ENCODE measurements around the gene CARTPT.

The CARTPT gene

DNA sequence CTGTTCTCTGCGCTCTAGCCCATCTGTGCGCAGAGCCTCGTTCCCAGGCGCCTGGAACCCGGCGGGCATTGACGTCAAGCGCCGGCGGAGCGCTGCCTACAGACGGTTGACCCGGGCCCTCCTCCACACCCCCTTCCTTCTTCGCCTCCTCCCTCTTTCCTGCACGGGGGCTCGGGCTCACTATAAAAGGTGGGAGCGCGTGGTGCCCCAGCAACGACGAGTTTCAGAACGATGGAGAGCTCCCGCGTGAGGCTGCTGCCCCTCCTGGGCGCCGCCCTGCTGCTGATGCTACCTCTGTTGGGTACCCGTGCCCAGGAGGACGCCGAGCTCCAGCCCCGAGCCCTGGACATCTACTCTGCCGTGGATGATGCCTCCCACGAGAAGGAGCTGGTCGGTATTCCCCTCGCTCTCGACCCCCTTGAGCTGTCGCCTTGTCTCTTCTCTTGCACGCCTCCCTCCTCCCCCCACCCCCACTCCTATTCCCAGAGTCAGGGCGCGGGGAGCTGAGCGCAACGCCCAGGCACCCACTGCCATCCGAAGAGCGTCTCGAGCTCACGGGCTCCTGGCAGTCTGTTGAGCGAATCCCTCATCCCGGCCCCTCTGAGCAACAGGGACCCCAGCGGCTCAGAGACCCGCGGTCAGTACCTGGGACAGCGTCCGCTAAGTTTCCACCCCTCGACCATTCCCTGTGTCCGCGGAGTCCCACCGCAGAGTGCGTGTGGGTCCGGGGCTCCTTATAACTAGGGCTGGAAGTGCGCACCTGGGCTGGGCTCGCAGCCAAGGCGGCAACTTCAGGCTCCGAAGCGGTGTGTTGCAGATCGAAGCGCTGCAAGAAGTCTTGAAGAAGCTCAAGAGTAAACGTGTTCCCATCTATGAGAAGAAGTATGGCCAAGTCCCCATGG lies at the start of gene CARTPT:
TSS of gene CARTPT (plus strand) at position 213 of the 902 bp plus-strand sequence. CDS start at position 232, 19 bp downstream.
- no peak for DNase-seq
- in situ Hi-C loops (cut with HindIII; ENCODE audit: low pct_ligation_motif_present, low pct_unique_long_range_greater_than_20kb, low sequenced_read_pairs): no loop called here

- no peak for DNase-seq
- in situ Hi-C loops (cut with HindIII; ENCODE audit: low pct_ligation_motif_present, low pct_unique_long_range_greater_than_20kb, low sequenced_read_pairs): no loop called here
Observed at GRCh38 chr5:71677977-71678376, 41.1 kb upstream of the CARTPT start.

DNA sequence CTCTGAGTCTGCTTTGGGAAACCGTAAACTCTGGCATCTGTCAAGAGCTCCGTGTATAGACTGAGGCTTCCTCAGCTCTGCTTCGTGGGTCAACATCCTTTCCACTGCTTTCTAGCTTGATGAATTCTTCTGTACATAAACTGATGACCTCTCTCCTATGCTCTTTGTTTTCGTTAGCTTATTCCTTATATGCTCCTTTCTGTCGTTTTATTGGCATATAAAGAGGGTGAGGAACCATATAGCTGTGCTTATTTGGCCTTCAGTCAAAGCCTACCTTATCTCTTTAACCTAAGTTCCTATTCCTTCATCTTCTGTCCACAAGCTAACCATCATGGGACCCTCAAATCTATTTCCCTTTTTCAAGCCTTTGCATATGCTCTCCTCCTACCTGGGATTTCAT lies 39.4 kb upstream of the CARTPT start:
- in situ Hi-C loops (cut with HindIII; ENCODE audit: low pct_ligation_motif_present, low pct_unique_long_range_greater_than_20kb, low sequenced_read_pairs): no loop called here
- no peak for DNase-seq

- in situ Hi-C loops (cut with HindIII; ENCODE audit: low pct_ligation_motif_present, low pct_unique_long_range_greater_than_20kb, low sequenced_read_pairs): no loop called here
- DNase-seq: no peak
Observed at GRCh38 chr5:71680510-71680909, 38.6 kb upstream of the CARTPT start.

DNA sequence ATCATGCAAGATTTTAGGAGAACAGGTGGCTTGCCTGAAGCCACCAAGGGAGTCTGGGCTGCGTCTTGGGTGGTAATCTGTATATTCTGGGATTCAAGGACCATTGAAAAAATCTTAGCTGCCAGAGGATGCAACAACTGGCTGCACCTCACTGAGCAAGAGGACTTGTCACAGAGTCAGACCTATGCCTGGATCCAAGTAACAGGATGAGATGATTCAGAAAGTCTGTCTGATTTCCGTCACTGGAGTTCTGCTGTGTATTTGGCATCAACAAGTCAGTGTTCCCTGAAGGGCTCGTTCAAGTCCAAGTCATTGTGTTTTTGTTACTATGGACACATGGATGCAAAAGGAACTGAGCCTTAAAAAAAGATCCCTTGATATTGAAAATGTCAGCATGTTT lies 37.8 kb upstream of the CARTPT start:
- DNase-seq: no peak
- in situ Hi-C loops (cut with HindIII; ENCODE audit: low pct_ligation_motif_present, low pct_unique_long_range_greater_than_20kb, low sequenced_read_pairs): no loop called here

GRCh38 chr5:71684309-71684708 lies 34.8 kb upstream of the CARTPT start:
- in situ Hi-C loops (cut with HindIII; ENCODE audit: low pct_ligation_motif_present, low pct_unique_long_range_greater_than_20kb, low sequenced_read_pairs): no loop called here
- DNase-seq: no peak

- no peak for DNase-seq
- in situ Hi-C loops (cut with HindIII; ENCODE audit: low pct_ligation_motif_present, low pct_unique_long_range_greater_than_20kb, low sequenced_read_pairs): no loop called here
Observed at GRCh38 chr5:71693828-71694427, 25.1 kb upstream of the CARTPT start.

- DNase-seq: no peak
- in situ Hi-C loops (cut with HindIII; ENCODE audit: low pct_ligation_motif_present, low pct_unique_long_range_greater_than_20kb, low sequenced_read_pairs): no loop called here
Observed at GRCh38 chr5:71695071-71695470, 24.0 kb upstream of the CARTPT start.

DNA sequence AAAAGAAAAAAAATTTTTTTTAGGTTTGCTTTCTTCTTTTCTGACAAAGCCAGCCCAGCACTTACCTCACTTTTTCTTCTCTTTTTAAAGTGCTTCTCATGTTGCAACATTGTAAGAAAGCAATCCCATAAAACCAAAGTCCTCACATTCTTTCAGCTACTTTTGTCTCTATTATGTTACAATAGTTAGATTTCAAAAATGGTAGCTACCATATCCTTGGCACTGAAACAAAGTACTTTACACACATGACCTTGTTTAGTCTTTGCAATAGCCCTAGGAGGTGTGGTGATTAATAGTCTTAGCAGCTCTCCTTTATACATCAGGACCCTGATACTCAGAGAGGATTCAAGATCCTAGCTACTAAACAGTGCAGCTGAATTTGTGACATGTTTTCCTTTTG lies 23.5 kb upstream of the CARTPT start:
- no peak for DNase-seq
- in situ Hi-C loops (cut with HindIII; ENCODE audit: low pct_ligation_motif_present, low pct_unique_long_range_greater_than_20kb, low sequenced_read_pairs): no loop called here

- DNase-seq: no peak
- in situ Hi-C loops (cut with HindIII; ENCODE audit: low pct_ligation_motif_present, low pct_unique_long_range_greater_than_20kb, low sequenced_read_pairs): no loop called here
Observed at GRCh38 chr5:71697967-71698366, 21.1 kb upstream of the CARTPT start.

DNA sequence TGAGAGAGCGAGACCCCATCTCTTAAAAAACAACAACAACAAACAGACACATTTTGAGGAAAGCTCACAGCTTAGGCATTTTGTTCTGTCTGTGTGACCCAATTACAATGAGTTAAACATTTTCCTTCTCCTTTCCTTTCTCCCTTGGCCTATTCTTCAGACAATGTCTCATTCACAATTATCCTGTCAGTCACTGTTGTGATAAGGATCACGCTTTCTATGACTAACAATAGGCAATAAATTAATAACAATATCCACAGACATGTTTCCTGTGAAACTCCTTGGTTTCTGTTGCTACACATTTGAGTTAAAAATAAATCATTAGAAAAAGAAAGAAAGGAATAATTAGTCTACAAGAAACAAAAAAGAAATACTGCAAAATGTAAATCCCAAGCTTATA lies 19.8 kb upstream of the CARTPT start:
- in situ Hi-C loops (cut with HindIII; ENCODE audit: low pct_ligation_motif_present, low pct_unique_long_range_greater_than_20kb, low sequenced_read_pairs): no loop called here
- DNase-seq: no peak

DNA sequence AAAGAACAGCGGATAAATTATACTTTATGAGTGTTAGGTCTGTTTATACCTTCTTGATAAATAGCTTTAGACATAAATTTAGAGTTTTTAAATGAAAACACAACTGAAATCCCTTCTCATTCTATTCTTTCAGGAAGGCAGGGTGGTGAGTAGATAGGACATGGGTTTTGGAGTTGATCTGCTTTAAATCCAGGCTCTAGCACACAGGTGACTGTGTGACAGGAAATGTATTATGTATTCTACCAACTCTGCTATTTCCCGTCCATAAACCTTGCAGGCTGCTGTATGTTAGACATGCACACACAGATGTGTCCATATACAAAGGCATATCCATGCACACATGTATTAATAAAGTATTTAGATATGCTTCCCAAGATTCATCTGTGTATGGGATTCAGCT lies 19.3 kb upstream of the CARTPT start:
- no peak for DNase-seq
- in situ Hi-C loops (cut with HindIII; ENCODE audit: low pct_ligation_motif_present, low pct_unique_long_range_greater_than_20kb, low sequenced_read_pairs): no loop called here

- DNase-seq: no peak
- in situ Hi-C loops (cut with HindIII; ENCODE audit: low pct_ligation_motif_present, low pct_unique_long_range_greater_than_20kb, low sequenced_read_pairs): no loop called here
Observed at GRCh38 chr5:71700803-71701202, 18.3 kb upstream of the CARTPT start.

DNA sequence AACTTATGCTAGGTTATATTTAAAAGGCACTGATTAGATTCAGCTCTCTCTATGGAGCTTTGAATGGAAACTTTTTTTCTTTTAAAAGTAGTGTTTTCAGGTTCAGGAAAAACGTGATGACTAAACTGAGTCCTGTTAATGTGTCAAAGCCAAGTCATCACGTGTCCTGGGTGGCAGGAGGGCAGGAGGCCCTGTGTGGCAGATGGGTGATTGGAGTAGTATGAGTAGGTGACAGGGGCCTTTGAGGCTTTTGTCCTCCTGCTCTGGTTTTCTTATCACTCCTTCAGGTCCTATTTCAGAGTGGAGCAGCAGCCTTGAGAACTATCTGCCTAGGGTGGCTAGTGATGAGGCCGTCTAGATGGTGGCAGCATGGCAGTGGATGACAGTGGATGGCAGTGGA lies 17.7 kb upstream of the CARTPT start:
- in situ Hi-C loops (cut with HindIII; ENCODE audit: low pct_ligation_motif_present, low pct_unique_long_range_greater_than_20kb, low sequenced_read_pairs): no loop called here
- DNase-seq: no peak

DNA sequence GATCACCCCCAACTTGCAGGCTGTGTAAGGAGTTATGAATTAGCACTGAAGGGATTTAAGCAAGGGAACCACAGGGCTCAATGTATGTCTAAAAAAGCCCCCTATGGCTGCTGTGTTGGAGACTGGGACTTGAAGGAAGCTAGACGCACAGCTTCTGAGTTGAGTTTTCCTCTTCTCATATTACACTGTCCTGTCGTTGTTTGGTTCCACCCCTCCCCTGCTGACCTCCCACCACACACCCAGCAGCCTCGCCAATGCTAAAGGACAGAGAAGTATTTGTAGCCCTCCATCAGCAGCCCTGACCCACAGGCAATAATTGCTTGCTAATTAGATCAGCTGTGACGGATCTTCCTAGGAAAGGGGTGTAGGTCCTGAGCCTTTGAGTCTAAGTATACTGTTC lies 15.1 kb upstream of the CARTPT start:
- DNase-seq: no peak
- in situ Hi-C loops (cut with HindIII; ENCODE audit: low pct_ligation_motif_present, low pct_unique_long_range_greater_than_20kb, low sequenced_read_pairs): no loop called here

GRCh38 chr5:71705421-71705820 lies 13.7 kb upstream of the CARTPT start:
- in situ Hi-C loops (cut with HindIII; ENCODE audit: low pct_ligation_motif_present, low pct_unique_long_range_greater_than_20kb, low sequenced_read_pairs): no loop called here

DNA sequence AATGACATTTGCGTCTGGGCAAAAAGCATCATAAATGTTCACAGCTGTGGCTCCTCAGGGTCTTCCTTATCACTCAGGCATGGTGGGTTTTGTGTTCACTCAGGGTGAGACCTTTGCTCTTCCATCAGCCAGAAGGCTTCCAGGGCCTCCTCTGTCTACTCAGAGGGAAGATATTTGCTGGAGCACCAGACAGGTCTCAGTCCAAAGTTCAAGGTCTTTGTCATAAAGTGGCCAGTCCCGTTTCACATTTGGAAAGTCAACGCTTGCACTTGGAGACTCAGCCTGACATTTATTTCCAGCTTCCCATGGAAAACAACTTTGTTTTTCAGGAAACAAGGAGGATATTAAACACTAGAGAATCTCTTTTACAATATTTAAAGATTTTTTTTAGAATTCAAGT lies 12.2 kb upstream of the CARTPT start:
- in situ Hi-C loops (cut with HindIII; ENCODE audit: low pct_ligation_motif_present, low pct_unique_long_range_greater_than_20kb, low sequenced_read_pairs): no loop called here
- DNase-seq: no peak

More at GRCh38 chr5:71705421-71705820, 13.7 kb upstream of the CARTPT start:
- DNase-seq: no peak

- in situ Hi-C loops (cut with HindIII; ENCODE audit: low pct_ligation_motif_present, low pct_unique_long_range_greater_than_20kb, low sequenced_read_pairs): no loop called here
Observed at GRCh38 chr5:71711610-71712009, 7.5 kb upstream of the CARTPT start.

GRCh38 chr5:71714911-71715310 lies 4.2 kb upstream of the CARTPT start:
- no peak for DNase-seq
- in situ Hi-C loops (cut with HindIII; ENCODE audit: low pct_ligation_motif_present, low pct_unique_long_range_greater_than_20kb, low sequenced_read_pairs): no loop called here

More at GRCh38 chr5:71711610-71712009, 7.5 kb upstream of the CARTPT start:
- no peak for DNase-seq

DNA sequence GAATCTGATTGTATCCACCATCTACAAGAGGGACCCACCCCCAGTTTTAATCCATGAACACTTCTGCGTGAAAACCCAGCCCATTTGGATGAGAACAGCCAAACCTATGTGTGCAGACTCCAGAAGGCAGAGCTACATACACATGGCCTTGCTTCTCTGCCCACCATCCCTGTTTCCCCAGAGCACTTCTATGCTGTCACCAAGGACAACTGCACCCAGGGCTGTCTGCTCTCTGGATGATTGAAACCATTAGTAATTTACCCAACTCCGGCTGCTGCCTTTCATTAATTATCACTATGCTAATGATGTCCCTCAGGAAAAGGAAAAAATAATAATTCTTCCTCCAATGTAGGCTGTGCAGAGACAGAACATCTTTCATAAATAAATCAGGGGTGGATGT lies 8.9 kb downstream of the CARTPT start:
- DNase-seq: no peak
- in situ Hi-C loops (cut with HindIII; ENCODE audit: low pct_ligation_motif_present, low pct_unique_long_range_greater_than_20kb, low sequenced_read_pairs): no loop called here

Measured in ACHN (cell line).